Panc1 (cell line): ENCODE results near the gene DMAC2.

Experiments used
- CTCF ChIP-seq: fragments of 450-650 bp; IDR thresholded peaks from 2 replicates; pipeline ENCODE4 v1.5.1; 2017; ENCODE audit warnings: mild to moderate bottlenecking
- POLR2AphosphoS5 ChIP-seq: IDR thresholded peaks from 2 replicates; pipeline ENCODE4 v1.6.1; 2012; ENCODE audit warnings: mild to moderate bottlenecking, low read depth, low read length, moderate library complexity
- REST ChIP-seq, 2 experiments: IDR thresholded peaks; 2 replicates each; pipeline ENCODE4 v1.6.1; 2011 to 2012; ENCODE audit warnings: low read depth in 2 of 2, control low read depth in 1 of 2, low read length in 1 of 2, mild to moderate bottlenecking in 1 of 2, moderate library complexity in 1 of 2; ENCODE audit not compliant: insufficient read depth in 1 of 2
- TCF7L2 ChIP-seq: IDR thresholded peaks from 2 replicates; pipeline ENCODE4 v1.6.1; 2011; ENCODE audit warnings: mild to moderate bottlenecking, low read depth, low read length, inconsistent platforms

GRCh38 chr19:41411968-41412265 is 27.8 kb downstream of the DMAC2 start:
- TF ChIP-seq POLR2AphosphoS5, result no peak
- TF ChIP-seq REST (IDR thresholded peaks at IDR 0.05; ENCODE audit: insufficient read depth in 1 of 2, low read depth in 2 of 2, low read length in 1 of 2), result no peak
- no peak for TF ChIP-seq CTCF
- no peak for TF ChIP-seq TCF7L2
